IMR-90 (cell line): ENCODE measurements around the gene PHOX2A.

Source experiments
- BHLHE40 ChIP-seq: fragments of 150-350 bp; IDR thresholded peaks from 2 replicates; pipeline ENCODE4 v1.6.1; 2016; ENCODE audit warnings: mild to moderate bottlenecking, low read depth, low read length
- ELK1 ChIP-seq: fragments of 150-350 bp; IDR thresholded peaks from 2 replicates; pipeline ENCODE4 v1.6.1; 2016; ENCODE audit warnings: low read depth, mild to moderate bottlenecking, low read length, moderate library complexity, borderline replicate concordance
- FOS ChIP-seq: fragments of 150-350 bp; IDR thresholded peaks from 2 replicates; pipeline ENCODE4 v1.6.1; 2016; ENCODE audit warnings: low read depth, low read length
- MAFK ChIP-seq: IDR thresholded peaks from 2 replicates; pipeline ENCODE4 v1.6.1; 2012; ENCODE audit warnings: low read depth, low read length, improper control_type of control experiment
- MXI1 ChIP-seq: IDR thresholded peaks from 2 replicates; pipeline ENCODE4 v1.6.1; 2012; ENCODE audit warnings: low read depth, mild to moderate bottlenecking, low read length, moderate library complexity, borderline replicate concordance
- POLR2A ChIP-seq: IDR thresholded peaks from 2 replicates; pipeline ENCODE4 v1.6.1; 2012; ENCODE audit warnings: mild to moderate bottlenecking, low read depth, low read length
- RAD21 ChIP-seq: IDR thresholded peaks from 2 replicates; pipeline ENCODE4 v1.6.1; 2012; ENCODE audit warnings: low read length, improper control_type of control experiment
- RFX5 ChIP-seq: IDR thresholded peaks from 2 replicates; pipeline ENCODE4 v1.8.0; 2012; ENCODE audit warnings: low read depth, mild to moderate bottlenecking, low read length, moderate library complexity
- SMC3 ChIP-seq: fragments of 150-350 bp; IDR thresholded peaks from 2 replicates; pipeline ENCODE4 v1.6.1; 2016; ENCODE audit warnings: low read depth, mild to moderate bottlenecking, antibody characterized with exemption, low read length, moderate library complexity
- TF ChIP-seq, protein P1 (sequence below): conservative IDR thresholded peaks from 2 replicates; pipeline ENCODE4 v1.5.1; 2012; ENCODE audit warnings: mild to moderate bottlenecking, low read depth, low read length, improper control_type of control experiment
- TF ChIP-seq, protein P2 (sequence below): fragments of 150-350 bp; IDR thresholded peaks from 2 replicates; pipeline ENCODE4 v1.6.1; 2017; ENCODE audit warnings: mild to moderate bottlenecking, antibody characterized with exemption, low read length, low read depth

DNA sequence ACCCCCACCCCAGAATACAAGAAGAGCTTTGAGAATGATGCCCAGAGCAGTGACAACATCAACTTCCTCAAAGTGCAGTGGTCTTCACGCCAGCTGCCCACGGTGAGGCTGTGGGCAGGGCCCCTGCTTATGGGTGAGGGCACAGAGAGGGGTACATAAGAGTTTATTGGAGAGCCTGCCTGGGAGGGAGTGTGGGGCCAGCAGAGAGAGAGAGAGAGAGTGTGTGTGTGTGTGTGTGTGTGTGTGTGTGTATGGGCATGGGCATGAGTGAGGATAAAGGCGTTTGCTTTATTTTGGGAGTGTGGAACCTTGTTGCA lies 9.5 kb downstream of the PHOX2A start:
- TF ChIP-seq MXI1 (no peak), RAD21 (no peak), FOS (no peak), POLR2A (no peak), BHLHE40 (no peak), SMC3 (no peak), MAFK (no peak), RFX5 (no peak), ELK1 (no peak)
- TF ChIP-seq, protein P1, sequence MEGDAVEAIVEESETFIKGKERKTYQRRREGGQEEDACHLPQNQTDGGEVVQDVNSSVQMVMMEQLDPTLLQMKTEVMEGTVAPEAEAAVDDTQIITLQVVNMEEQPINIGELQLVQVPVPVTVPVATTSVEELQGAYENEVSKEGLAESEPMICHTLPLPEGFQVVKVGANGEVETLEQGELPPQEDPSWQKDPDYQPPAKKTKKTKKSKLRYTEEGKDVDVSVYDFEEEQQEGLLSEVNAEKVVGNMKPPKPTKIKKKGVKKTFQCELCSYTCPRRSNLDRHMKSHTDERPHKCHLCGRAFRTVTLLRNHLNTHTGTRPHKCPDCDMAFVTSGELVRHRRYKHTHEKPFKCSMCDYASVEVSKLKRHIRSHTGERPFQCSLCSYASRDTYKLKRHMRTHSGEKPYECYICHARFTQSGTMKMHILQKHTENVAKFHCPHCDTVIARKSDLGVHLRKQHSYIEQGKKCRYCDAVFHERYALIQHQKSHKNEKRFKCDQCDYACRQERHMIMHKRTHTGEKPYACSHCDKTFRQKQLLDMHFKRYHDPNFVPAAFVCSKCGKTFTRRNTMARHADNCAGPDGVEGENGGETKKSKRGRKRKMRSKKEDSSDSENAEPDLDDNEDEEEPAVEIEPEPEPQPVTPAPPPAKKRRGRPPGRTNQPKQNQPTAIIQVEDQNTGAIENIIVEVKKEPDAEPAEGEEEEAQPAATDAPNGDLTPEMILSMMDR = no peak
- TF ChIP-seq, protein P2, sequence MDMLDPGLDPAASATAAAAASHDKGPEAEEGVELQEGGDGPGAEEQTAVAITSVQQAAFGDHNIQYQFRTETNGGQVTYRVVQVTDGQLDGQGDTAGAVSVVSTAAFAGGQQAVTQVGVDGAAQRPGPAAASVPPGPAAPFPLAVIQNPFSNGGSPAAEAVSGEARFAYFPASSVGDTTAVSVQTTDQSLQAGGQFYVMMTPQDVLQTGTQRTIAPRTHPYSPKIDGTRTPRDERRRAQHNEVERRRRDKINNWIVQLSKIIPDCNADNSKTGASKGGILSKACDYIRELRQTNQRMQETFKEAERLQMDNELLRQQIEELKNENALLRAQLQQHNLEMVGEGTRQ = no peak
